ENCODE results near the gene PRPSAP2. TPM values are rescaled to one million over a fixed set of nuclear protein-coding genes. Genes with fewer than 3 reads are reported as not detected.

PRPSAP2 gene
- total and polyA plus RNA-seq, 3 experiments from 2014 or later: 38.4 to 51.6 (median 49.7) TPM

DNA sequence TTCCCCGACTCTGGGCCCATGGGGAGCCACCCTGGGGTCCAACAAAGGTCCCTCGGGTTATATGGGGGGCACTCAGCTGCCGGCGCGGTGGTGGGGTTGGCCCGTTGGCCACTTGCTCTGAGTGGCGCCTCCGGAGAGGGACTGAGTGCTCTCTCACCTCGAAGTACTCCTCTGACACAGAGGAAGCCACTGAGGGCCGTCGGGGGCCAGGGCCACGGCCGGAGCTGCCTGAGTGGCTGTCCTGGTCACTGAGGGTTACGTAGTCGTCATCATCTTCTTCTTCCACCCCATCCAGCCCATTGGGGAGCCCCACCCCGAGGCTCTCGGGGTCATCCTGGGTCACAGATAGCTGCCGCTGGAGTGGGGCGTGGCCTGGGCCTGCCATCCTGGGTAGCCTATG is 119.7 kb downstream of the PRPSAP2 start:
- no peak overlapping the region for H3K27ac ChIP-seq (ENCODE audit: low read depth, low read length)
- H3K27me3 Mint-ChIP-seq: no peaks in the 10 kb centered on the region
- no peaks in the 10 kb centered on the region for H3K9me3 Mint-ChIP-seq
- H3K4me3 Mint-ChIP-seq: no peak overlapping the region
- DNase-seq: no peak
- CTCF ChIA-PET: interaction anchor here (1.0 to 1.2 kb wide), 2 partner anchors 16 to 17 kb away, joined by 3 to 4 read pairs; no protein-coding TSS in a partner anchor
- POLR2A ChIA-PET: no interaction called here
- no peaks in the 10 kb centered on the region for H3K36me3 ChIP-seq (ENCODE audit: insufficient read depth, low read length)
- H3K9me3 ChIP-seq (ENCODE audit: low read length): no peaks in the 10 kb centered on the region
- H3K27me3 ChIP-seq (ENCODE audit: insufficient read depth, low read length, poor library complexity, severe bottlenecking): no peaks in the 10 kb centered on the region
- no peaks in the 10 kb centered on the region for H3K4me1 Mint-ChIP-seq
- H3K27ac Mint-ChIP-seq: peak overlapping the region in 1 of 8 donors; percentile 37
- H3K4me3 ChIP-seq (ENCODE audit: low read length): no peak overlapping the region
- H3K36me3 Mint-ChIP-seq: peaks cover 0 to 62% (median 0%) of the 10 kb centered on the region in 3 donors
- H3K4me1 ChIP-seq (ENCODE audit: insufficient read depth, low read length): no peaks in the 10 kb centered on the region

DNA sequence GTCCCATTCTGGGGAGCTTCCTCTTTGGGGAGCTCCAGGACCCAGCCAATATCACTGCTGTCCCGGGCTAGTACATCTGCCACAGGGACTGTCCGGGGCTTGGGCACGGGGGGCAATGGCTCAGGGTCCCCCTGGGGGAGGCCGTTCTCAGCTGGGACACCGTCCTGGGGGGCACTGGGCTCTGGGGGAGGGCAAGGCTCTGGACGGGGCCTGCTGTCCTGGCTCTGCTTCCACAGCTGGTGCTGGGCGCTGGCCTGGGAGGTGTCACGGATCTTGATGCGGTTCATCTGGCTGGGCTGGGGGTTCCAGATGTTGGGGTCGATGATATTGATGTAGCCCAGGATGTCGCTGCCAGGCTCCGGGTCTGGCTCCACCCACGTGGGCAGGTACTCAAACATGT is 120.1 kb downstream of the PRPSAP2 start:
- Mint-ChIP-seq H3K27ac (peak overlapping the region in 1 of 8 donors; percentile 37), H3K27me3 (no peaks in the 10 kb centered on the region), H3K9me3 (no peaks in the 10 kb centered on the region), H3K36me3 (peaks cover 0 to 61% (median 0%) of the 10 kb centered on the region in 3 donors), H3K4me1 (no peaks in the 10 kb centered on the region), H3K4me3 (no peak overlapping the region)
- Histone ChIP-seq H3K9me3 (ENCODE audit: low read length) (no peaks in the 10 kb centered on the region), H3K4me3 (ENCODE audit: low read length) (no peak overlapping the region), H3K36me3 (ENCODE audit: insufficient read depth, low read length) (no peaks in the 10 kb centered on the region), H3K27me3 (ENCODE audit: insufficient read depth, low read length, poor library complexity, severe bottlenecking) (no peaks in the 10 kb centered on the region), H3K27ac (ENCODE audit: low read depth, low read length) (no peak overlapping the region), H3K4me1 (ENCODE audit: insufficient read depth, low read length) (no peaks in the 10 kb centered on the region)
- POLR2A ChIA-PET: no interaction called here
- CTCF ChIA-PET: interaction anchor here (1.0 kb wide), 1 partner anchor 17 kb away, joined by 3 read pairs; no protein-coding TSS in a partner anchor
- no peak for DNase-seq

DNA sequence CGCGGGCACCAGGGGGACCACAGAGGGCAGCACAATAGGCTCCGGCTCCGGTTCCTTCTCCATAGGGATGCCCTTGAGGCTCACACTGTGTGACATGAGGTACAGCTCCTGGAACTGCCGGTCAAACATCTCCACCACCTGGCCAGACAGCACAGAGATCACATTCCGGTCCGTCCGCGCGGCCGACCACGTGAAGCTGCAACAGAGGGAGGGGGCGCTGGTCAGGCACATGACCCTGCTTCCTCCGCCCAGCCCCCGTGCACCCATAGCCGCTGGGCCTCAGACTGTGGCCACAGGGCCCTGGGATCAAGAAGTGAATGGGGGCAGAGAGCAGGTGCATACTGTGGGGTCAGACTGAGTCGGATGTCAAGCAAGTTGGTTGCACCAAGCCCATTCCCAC is 120.7 kb downstream of the PRPSAP2 start:
- Mint-ChIP-seq H3K27ac (no peak overlapping the region), H3K9me3 (no peaks in the 10 kb centered on the region), H3K36me3 (peaks cover 0 to 60% (median 0%) of the 10 kb centered on the region in 3 donors), H3K4me1 (no peaks in the 10 kb centered on the region), H3K27me3 (no peaks in the 10 kb centered on the region), H3K4me3 (no peak overlapping the region)
- no peak for DNase-seq
- ChIA-PET POLR2A (interaction anchor here (0.6 kb wide), 1 partner anchor 491 kb away, joined by 3 read pairs; no protein-coding TSS in a partner anchor), CTCF (interaction anchor here (1.0 kb wide), 1 partner anchor 18 kb away, joined by 3 read pairs; no protein-coding TSS in a partner anchor)
- H3K36me3 ChIP-seq (ENCODE audit: insufficient read depth, low read length): no peaks in the 10 kb centered on the region
- H3K27ac ChIP-seq (ENCODE audit: low read depth, low read length): no peak overlapping the region
- H3K27me3 ChIP-seq (ENCODE audit: insufficient read depth, low read length, poor library complexity, severe bottlenecking): no peaks in the 10 kb centered on the region
- no peak overlapping the region for H3K4me3 ChIP-seq (ENCODE audit: low read length)
- H3K4me1 ChIP-seq (ENCODE audit: insufficient read depth, low read length): no peaks in the 10 kb centered on the region
- no peaks in the 10 kb centered on the region for H3K9me3 ChIP-seq (ENCODE audit: low read length)

Other genes with a start within 250 kb of the PRPSAP2 start
- gene TBC1D28, start 213.7 kb upstream of the PRPSAP2 start, total RNA-seq: not detected
- not detected for gene TBC1D28, start 213.7 kb upstream of the PRPSAP2 start, polyA plus RNA-seq
- gene FOXO3B, start 175.8 kb upstream of the PRPSAP2 start, total RNA-seq: 1 to 10 TPM; 5.4 to 6.1 TPM
- gene FOXO3B, start 175.8 kb upstream of the PRPSAP2 start, polyA plus RNA-seq: 3.8 TPM
- gene FBXW10, start 114.1 kb upstream of the PRPSAP2 start, total RNA-seq: under 1 TPM; 0.09 to 0.11 TPM
- gene FBXW10, start 114.1 kb upstream of the PRPSAP2 start, polyA plus RNA-seq: not detected
- gene TVP23B, start 76.9 kb upstream of the PRPSAP2 start, total RNA-seq: 10 to 100 TPM; 38.8 to 44.4 TPM
- 53.1 TPM for gene TVP23B, start 76.9 kb upstream of the PRPSAP2 start, polyA plus RNA-seq
- gene SLC5A10, start 94.0 kb downstream of the PRPSAP2 start, total RNA-seq: not detected
- gene SLC5A10, start 94.0 kb downstream of the PRPSAP2 start, polyA plus RNA-seq: not detected
- gene FAM83G, start 146.6 kb downstream of the PRPSAP2 start, total RNA-seq: 10 to 100 TPM; 13.1 to 14.6 TPM
- gene FAM83G, start 146.6 kb downstream of the PRPSAP2 start, polyA plus RNA-seq: 7.3 TPM
- 10 to 100 TPM in 1 of 2 experiments, 1 to 10 TPM in 1; 7.9 to 10.1 TPM for gene GRAP, start 188.8 kb downstream of the PRPSAP2 start, total RNA-seq
- 36.2 TPM for gene GRAP, start 188.8 kb downstream of the PRPSAP2 start, polyA plus RNA-seq

All from CD8-positive, alpha-beta memory T cell (primary cell).